H1 (cell line): ENCODE data around the gene DYSF. TPM values are rescaled to one million over a fixed set of nuclear protein-coding genes. Genes with fewer than 3 reads are reported as not detected.

Experiments
- CTCF ChIA-PET: fragments of 300-600 bp; sonication (Branson Sonifier 250); formaldehyde crosslinking; loops from one replicate; lab custom pipeline; 2021; ENCODE audit not compliant: partially characterized antibody; lab: Charles Lee
- POLR2A ChIA-PET: fragments of 300-600 bp; sonication (Branson Sonifier 250); formaldehyde crosslinking; loops from one replicate; lab custom pipeline; 2021; ENCODE audit warnings: inconsistent platforms; ENCODE audit not compliant: partially characterized antibody; lab: Charles Lee
- DNase-seq, 2 experiments: peaks; one replicate each; pipeline versions ENCODE4 v3.0.0 to v3.0.0-alpha.2; 2010 to 2022; ENCODE audit warnings: low spot score in 2 of 2, low read depth in 1 of 2, mixed read lengths in 1 of 2
- FAIRE-seq: peaks from 2 replicates; lab custom pipeline; 2011; peaks lifted over from hg19 to GRCh38; lab: Jason Lieb, UNC
- H2AFZ ChIP-seq: 2 replicates; pipeline ENCODE4 v1.8.1; 2012; ENCODE audit warnings: low read length, inconsistent platforms
- H2AK5ac ChIP-seq: 2 replicates; pipeline ENCODE4 v1.6.1; 2013; ENCODE audit warnings: low read depth, low read length
- H2BK120ac ChIP-seq: replicated peaks from 2 replicates; pipeline ENCODE3; 2013; ENCODE audit warnings: low read depth, low read length, inconsistent platforms
- H2BK12ac ChIP-seq: 2 replicates; pipeline ENCODE4 v1.6.1; 2013; ENCODE audit warnings: low read depth, low read length
- H2BK15ac ChIP-seq: 2 replicates; pipeline ENCODE4 v1.6.1; 2013; ENCODE audit warnings: low read length
- H2BK20ac ChIP-seq: 2 replicates; pipeline ENCODE4 v1.6.1; 2013; ENCODE audit warnings: low read length
- H2BK5ac ChIP-seq: 2 replicates; pipeline ENCODE4 v1.6.1; 2013; ENCODE audit warnings: low read depth, low read length
- H3K14ac ChIP-seq: 2 replicates; pipeline ENCODE4 v1.6.1; 2013; ENCODE audit warnings: inconsistent platforms; ENCODE audit not compliant: insufficient read length
- H3K18ac ChIP-seq: 2 replicates; pipeline ENCODE4 v1.6.1; 2013; ENCODE audit warnings: low read length; ENCODE audit errors: extremely low read depth
- H3K23ac ChIP-seq: 2 replicates; pipeline ENCODE4 v1.6.1; 2013; ENCODE audit warnings: inconsistent platforms; ENCODE audit not compliant: insufficient read length
- H3K23me2 ChIP-seq: 2 replicates; pipeline ENCODE4 v1.6.1; 2013; ENCODE audit warnings: low read depth, low read length
- H3K27ac ChIP-seq: 2 replicates; pipeline ENCODE4 v1.6.1; 2011; ENCODE audit warnings: low read depth, low read length, inconsistent platforms
- H3K27me3 ChIP-seq, 4 experiments: replicated peaks in 1 of 4; 1 replicate in 1 of 4; 2 replicates in 3 of 4; pipeline versions ENCODE4 v1.6.1 to v1.8.1; 2011 to 2013; ENCODE audit warnings: low read length in 3 of 4, mild to moderate bottlenecking in 3 of 4, inconsistent platforms in 2 of 4, mixed read lengths in 2 of 4, moderate library complexity in 1 of 4; ENCODE audit not compliant: control insufficient read depth in 3 of 4, insufficient read depth in 3 of 4; ENCODE audit errors: extremely low read depth in 1 of 4
- H3K36me3 ChIP-seq, 4 experiments: 2 replicates each; pipeline versions ENCODE4 v1.6.1 to v1.8.1; 2011 to 2013; ENCODE audit warnings: mild to moderate bottlenecking in 4 of 4, low read length in 3 of 4, moderate library complexity in 2 of 4, control low read depth in 1 of 4, inconsistent platforms in 1 of 4; ENCODE audit not compliant: insufficient read depth in 4 of 4, control insufficient read depth in 2 of 4
- H3K4ac ChIP-seq: replicated peaks from 2 replicates; pipeline ENCODE3; 2013; ENCODE audit warnings: low read length, low read depth, mixed read lengths, inconsistent platforms; ENCODE audit not compliant: insufficient read length
- H3K4me1 ChIP-seq, 4 experiments: replicated peaks in 1 of 4; 1 replicate in 1 of 4; 2 replicates in 3 of 4; pipeline versions ENCODE4 v1.6.1 to v1.8.1; 2011 to 2013; ENCODE audit warnings: low read length in 3 of 4, inconsistent platforms in 2 of 4, mixed read lengths in 1 of 4; ENCODE audit not compliant: insufficient read depth in 4 of 4, control insufficient read depth in 3 of 4
- H3K4me2 ChIP-seq, 2 experiments: 2 replicates each; pipeline versions ENCODE4 v1.6.1 to v1.8.1; 2011 to 2013; ENCODE audit warnings: low read depth in 2 of 2, low read length in 2 of 2, control low read depth in 1 of 2, inconsistent platforms in 1 of 2, mild to moderate bottlenecking in 1 of 2; ENCODE audit not compliant: insufficient read depth in 1 of 2
- H3K4me3 ChIP-seq, 4 experiments: fragments of 200-600, 300-600 bp in 1 of 4; sonication (generic), shearing (Covaris generic), sonication (Bioruptor Twin) in 1 of 4; 2 replicates each; pipeline versions ENCODE4 v1.5.1 to v1.8.1; 2011 to 2016; ENCODE audit warnings: low read length in 4 of 4, low read depth in 3 of 4, control low read depth in 2 of 4, inconsistent platforms in 2 of 4, mild to moderate bottlenecking in 2 of 4, mixed read lengths in 1 of 4, moderate library complexity in 1 of 4; ENCODE audit not compliant: insufficient read depth in 2 of 4; ENCODE audit errors: extremely low read depth in 1 of 4
- H3K56ac ChIP-seq: replicated peaks from 2 replicates; pipeline ENCODE3; 2013; ENCODE audit warnings: low read depth, mild to moderate bottlenecking, mixed read lengths, low read length, inconsistent platforms; ENCODE audit not compliant: insufficient read length
- H3K79me1 ChIP-seq: 2 replicates; pipeline ENCODE4 v1.6.1; 2013; ENCODE audit warnings: low read depth, low read length, control low read depth
- H3K79me2 ChIP-seq, 2 experiments: 2 replicates each; pipeline versions ENCODE4 v1.6.1 to v1.8.1; 2012 to 2013; ENCODE audit warnings: low read length in 2 of 2, mild to moderate bottlenecking in 2 of 2, inconsistent platforms in 1 of 2; ENCODE audit not compliant: insufficient read depth in 2 of 2, control insufficient read depth in 1 of 2
- H3K9ac ChIP-seq, 4 experiments: replicated peaks in 1 of 4; 1 replicate in 1 of 4; 2 replicates in 3 of 4; pipeline versions ENCODE4 v1.6.1 to v1.8.1; 2011 to 2013; ENCODE audit warnings: low read depth in 3 of 4, low read length in 3 of 4, control low read depth in 2 of 4, mild to moderate bottlenecking in 2 of 4, moderate library complexity in 2 of 4, inconsistent platforms in 1 of 4; ENCODE audit errors: extremely low read depth in 1 of 4
- H3K9me3 ChIP-seq, 2 experiments: 2 replicates each; pipeline versions ENCODE4 v1.6.1 to v1.8.1; 2012 to 2013; ENCODE audit warnings: mild to moderate bottlenecking in 2 of 2, moderate library complexity in 2 of 2, control low read depth in 1 of 2, inconsistent platforms in 1 of 2, low read depth in 1 of 2, low read length in 1 of 2, mixed read lengths in 1 of 2; ENCODE audit not compliant: insufficient read depth in 2 of 2
- H4K20me1 ChIP-seq, 2 experiments: replicated peaks in 1 of 2; 2 replicates each; pipeline versions ENCODE3 to v1.8.1; 2011 to 2013; ENCODE audit warnings: inconsistent platforms in 2 of 2, low read length in 2 of 2, mild to moderate bottlenecking in 1 of 2; ENCODE audit not compliant: insufficient read depth in 2 of 2, control insufficient read depth in 1 of 2
- H4K5ac ChIP-seq: 2 replicates; pipeline ENCODE4 v1.6.1; 2013; ENCODE audit warnings: low read length, low read depth, mixed read lengths, inconsistent platforms; ENCODE audit not compliant: insufficient read length
- H4K8ac ChIP-seq: 2 replicates; pipeline ENCODE4 v1.8.0; 2013; ENCODE audit warnings: mild to moderate bottlenecking, moderate library complexity, low read length, inconsistent platforms; ENCODE audit not compliant: insufficient read depth; ENCODE audit errors: extremely low read depth
- H4K91ac ChIP-seq: replicated peaks from 2 replicates; pipeline ENCODE3; 2013; ENCODE audit warnings: low read length, mixed read lengths, inconsistent platforms; ENCODE audit not compliant: insufficient read length
- ATF3 ChIP-seq: IDR thresholded peaks from 2 replicates; pipeline ENCODE4 v1.6.1; 2011; ENCODE audit warnings: low read depth, mild to moderate bottlenecking, low read length; ENCODE audit not compliant: insufficient read depth
- GTF2F1 ChIP-seq: IDR thresholded peaks from 2 replicates; pipeline ENCODE4 v1.6.1; 2012; ENCODE audit warnings: low read depth, low read length, improper control_type of control experiment, borderline replicate concordance
- POLR2A ChIP-seq, 2 experiments: IDR thresholded peaks; 1 replicate in 1 of 2; 2 replicates in 1 of 2; pipeline ENCODE4 v1.6.1; 2011; ENCODE audit warnings: low read depth in 2 of 2, low read length in 2 of 2, mild to moderate bottlenecking in 2 of 2; ENCODE audit errors: control extremely low read depth in 1 of 2
- RAD21 ChIP-seq, 2 experiments: IDR thresholded peaks in 1 of 2; conservative IDR thresholded peaks in 1 of 2; 2 replicates each; pipeline ENCODE4 v1.6.1; 2011; ENCODE audit warnings: low read depth in 2 of 2, low read length in 2 of 2, improper control_type of control experiment in 1 of 2, inconsistent platforms in 1 of 2, mild to moderate bottlenecking in 1 of 2, moderate library complexity in 1 of 2
- SRF ChIP-seq: IDR thresholded peaks from 2 replicates; pipeline ENCODE4 v1.6.1; 2011; ENCODE audit warnings: mild to moderate bottlenecking, low read depth, low read length, moderate library complexity
- TAF1 ChIP-seq: IDR thresholded peaks from 2 replicates; pipeline ENCODE4 v1.6.1; 2011; ENCODE audit warnings: mild to moderate bottlenecking, low read depth, low read length
- TCF12 ChIP-seq: IDR thresholded peaks from 2 replicates; pipeline ENCODE4 v1.6.1; 2011; ENCODE audit warnings: low read depth, mild to moderate bottlenecking, low read length
- YY1 ChIP-seq: IDR thresholded peaks from 2 replicates; pipeline ENCODE4 v1.6.1; 2011; ENCODE audit warnings: low read depth, mild to moderate bottlenecking, low read length
- WGBS, 2 experiments: shearing (Covaris generic) in 1 of 2; methylation state at CpG; one replicate each; pipeline versions ENCODE4 v1.1.6 to v1.1.7; 2013 to 2015; ENCODE audit warnings: low lambda C conversion rate in 2 of 2, mixed read lengths in 2 of 2, inconsistent platforms in 1 of 2, low coverage in 1 of 2, missing lambda C conversion rate in 1 of 2; ENCODE audit not compliant: insufficient replicate concordance in 2 of 2, insufficient coverage in 1 of 2, insufficient read length in 1 of 2; ENCODE audit errors: extremely low coverage in 1 of 2, missing lambda C conversion rate in 1 of 2; 5-methylcytosine and 5-hydroxymethylcytosine counted together
- polyA plus RNA-seq, 7 experiments: library from polyadenylated mRNA; depleted of rRNA in 3 of 7; stranded (reverse) in 5 of 7; unstranded in 2 of 7; fragments of >200 nt in 5 of 7; fragments of 200-250 nt in 2 of 7; gene quantifications; 1 replicate in 5 of 7; 2 replicates in 1 of 7; 4 replicates in 1 of 7; pipeline versions ENCODE4 v1.2.1 to v1.2.3, GENCODE V29; 2011 to 2013; ENCODE audit warnings: missing spikeins in 2 of 7, mixed read lengths in 2 of 7
- total RNA-seq: library from RNA; stranded (reverse); fragmentation: NEBNext Ultra II Directional; extraction: Animal tissue kit (Norgen Biotek cat#: 25700); gene quantifications from 2 replicates; pipeline ENCODE4 v1.2.1, GENCODE V29; 2021

DYSF gene
- total and polyA plus RNA-seq, 2 of the 8 experiments (the other 6 are each of a cell fraction or from before 2014, with no cell fraction given), result 5.8 to 7.1 TPM

- ChIA-PET POLR2A (interaction anchor here (1.5 kb wide), 1 partner anchor 9 kb away, joined by 6 read pairs; no protein-coding TSS in a partner anchor), CTCF (interaction anchor here (0.6 to 1.5 kb wide), 3 partner anchors 153 to 1105 kb away, joined by 3 read pairs; no protein-coding TSS in a partner anchor)
- TF ChIP-seq RAD21 (IDR thresholded peaks at IDR 0.05 in 1 of 2, conservative IDR thresholded peaks at IDR 0.05 in 1 of 2; ENCODE audit: low read depth in 2 of 2, low read length in 2 of 2), result no peak
- TF ChIP-seq GTF2F1, result no peak
- no peak for TF ChIP-seq POLR2A (IDR thresholded peaks at IDR 0.05; ENCODE audit: control extremely low read depth in 1 of 2, low read depth in 2 of 2, low read length in 2 of 2)
- TF ChIP-seq TCF12, result no peak
- no peak for TF ChIP-seq SRF
- TF ChIP-seq TAF1, result no peak
- TF ChIP-seq ATF3, result no peak
- no peak for TF ChIP-seq YY1
These were observed 246.1 kb downstream of the DYSF start for GRCh38 chr2:71699428-71699827.

More at GRCh38 chr2:71699428-71699827, 246.1 kb downstream of the DYSF start:
- Histone ChIP-seq H3K79me1 (no peaks in the 10 kb centered on the region), H3K4me3 (no peak overlapping the region), H3K4ac (no peak overlapping the region), H3K79me2 (no peaks in the 10 kb centered on the region), H4K8ac (no peak overlapping the region), H2BK12ac (no peak overlapping the region), H4K91ac (no peak overlapping the region), H2AFZ (no peak overlapping the region), H4K5ac (no peak overlapping the region), H2AK5ac (no peak overlapping the region), H3K14ac (no peak overlapping the region), H2BK120ac (no peak overlapping the region), H4K20me1 (no peaks in the 10 kb centered on the region), H3K9me3 (peaks cover 0 to 5% of the 10 kb centered on the region in 2 experiments; a peak in 1 of 4 replicates), H3K4me1 (peaks cover 1 to 22% (median 7%) of the 10 kb centered on the region in 4 experiments), H3K27me3 (no peaks in the 10 kb centered on the region), H3K36me3 (no peaks in the 10 kb centered on the region; a peak in 1 of 8 replicates), H2BK20ac (no peak overlapping the region), H3K4me2 (no peak overlapping the region), H3K18ac (no peak overlapping the region), H3K23me2 (no peaks in the 10 kb centered on the region), H3K27ac (no peak overlapping the region), H2BK5ac (no peak overlapping the region), H3K23ac (no peak overlapping the region), H3K56ac (no peak overlapping the region), H3K9ac (no peak overlapping the region), H2BK15ac (no peak overlapping the region; the same call in 1 of the 2 replicates)
- WGBS, 2 experiments, result 88% methylated on average over 6 of the region's 6 CpGs; no CpG with 5 or more reads in 1 of the 2 experiments
- DNase-seq (no peak), FAIRE-seq (no peak)
